GM12872 (cell line): ENCODE measurements around the gene CCDC188.

Source experiments
- TF ChIP-seq, protein P1 (sequence below): IDR thresholded peaks from 3 replicates; pipeline ENCODE4 v1.5.1; 2011; ENCODE audit warnings: low read depth, mild to moderate bottlenecking, low read length, moderate library complexity; ENCODE audit not compliant: insufficient read depth

Gene CCDC188

DNA sequence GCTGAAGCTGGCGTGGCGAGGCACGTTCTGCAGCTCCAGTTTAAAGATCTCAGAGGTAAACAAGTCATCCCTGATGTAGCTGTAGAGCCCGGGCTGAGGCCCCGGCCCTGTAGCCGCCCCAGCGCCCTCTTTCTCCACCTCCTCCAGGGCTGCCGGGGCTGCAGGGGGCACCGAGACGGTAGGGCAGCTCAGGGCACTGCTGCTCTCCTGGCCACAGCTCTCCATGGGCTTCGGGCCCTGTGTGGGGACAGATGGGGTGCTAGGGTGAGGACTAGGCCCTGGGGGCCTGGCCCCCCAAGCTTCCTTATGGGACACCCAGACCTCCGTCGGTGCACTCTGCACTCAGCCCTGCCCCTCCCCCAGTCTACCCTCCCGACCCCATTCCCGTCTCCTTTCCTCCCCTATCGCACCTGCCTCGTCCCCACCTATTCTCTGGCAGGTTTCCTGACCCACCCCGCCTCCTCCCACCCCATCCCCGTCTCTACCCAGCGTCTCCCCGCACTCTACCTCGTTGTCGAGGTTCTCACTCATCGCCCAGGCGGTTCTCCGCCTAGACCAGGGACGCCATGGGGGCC lies 34.4 kb downstream of the CCDC188 start:
- TF ChIP-seq, protein P1, sequence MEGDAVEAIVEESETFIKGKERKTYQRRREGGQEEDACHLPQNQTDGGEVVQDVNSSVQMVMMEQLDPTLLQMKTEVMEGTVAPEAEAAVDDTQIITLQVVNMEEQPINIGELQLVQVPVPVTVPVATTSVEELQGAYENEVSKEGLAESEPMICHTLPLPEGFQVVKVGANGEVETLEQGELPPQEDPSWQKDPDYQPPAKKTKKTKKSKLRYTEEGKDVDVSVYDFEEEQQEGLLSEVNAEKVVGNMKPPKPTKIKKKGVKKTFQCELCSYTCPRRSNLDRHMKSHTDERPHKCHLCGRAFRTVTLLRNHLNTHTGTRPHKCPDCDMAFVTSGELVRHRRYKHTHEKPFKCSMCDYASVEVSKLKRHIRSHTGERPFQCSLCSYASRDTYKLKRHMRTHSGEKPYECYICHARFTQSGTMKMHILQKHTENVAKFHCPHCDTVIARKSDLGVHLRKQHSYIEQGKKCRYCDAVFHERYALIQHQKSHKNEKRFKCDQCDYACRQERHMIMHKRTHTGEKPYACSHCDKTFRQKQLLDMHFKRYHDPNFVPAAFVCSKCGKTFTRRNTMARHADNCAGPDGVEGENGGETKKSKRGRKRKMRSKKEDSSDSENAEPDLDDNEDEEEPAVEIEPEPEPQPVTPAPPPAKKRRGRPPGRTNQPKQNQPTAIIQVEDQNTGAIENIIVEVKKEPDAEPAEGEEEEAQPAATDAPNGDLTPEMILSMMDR, result no peak

DNA sequence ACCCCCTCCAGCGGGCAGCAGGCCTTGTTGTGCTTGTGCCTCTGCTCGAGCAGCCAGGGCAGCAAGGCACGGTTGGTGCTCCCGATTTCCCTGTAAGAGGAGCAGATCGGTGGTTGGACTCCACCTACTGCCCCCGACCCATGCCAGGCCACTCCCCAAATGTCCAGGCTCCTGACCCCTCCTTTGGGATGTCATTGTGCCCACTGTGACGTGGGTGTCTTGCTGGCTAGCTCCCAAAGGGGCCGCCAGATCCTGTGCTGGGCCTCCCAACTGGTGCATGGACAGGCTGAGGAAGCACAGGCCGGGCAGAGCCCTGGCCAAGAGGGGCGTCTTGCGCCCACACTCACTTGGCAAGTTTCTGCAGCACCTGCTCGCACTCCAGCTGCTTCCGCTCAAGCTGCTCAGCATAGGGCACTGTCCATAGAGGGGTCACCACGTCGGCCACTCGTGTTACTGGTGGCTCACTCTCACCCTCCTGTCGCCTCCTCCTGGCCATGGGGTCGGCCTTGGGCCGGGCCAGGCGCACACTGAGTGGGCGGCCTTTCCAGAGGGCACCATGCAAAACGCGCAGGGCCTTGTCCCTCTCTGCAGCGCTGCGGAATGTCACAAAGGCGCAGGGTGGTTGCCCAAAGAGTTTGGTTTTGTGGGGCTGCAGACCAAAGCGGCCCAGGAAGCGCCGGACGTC lies 35.0 kb downstream of the CCDC188 start, which contains the start of gene RANBP1:
TSS of gene RANBP1 (plus strand) at position 414 of the 685 bp plus-strand sequence. CDS start at position 495, 81 bp downstream.
- TF ChIP-seq, protein P1, result no peak

DNA sequence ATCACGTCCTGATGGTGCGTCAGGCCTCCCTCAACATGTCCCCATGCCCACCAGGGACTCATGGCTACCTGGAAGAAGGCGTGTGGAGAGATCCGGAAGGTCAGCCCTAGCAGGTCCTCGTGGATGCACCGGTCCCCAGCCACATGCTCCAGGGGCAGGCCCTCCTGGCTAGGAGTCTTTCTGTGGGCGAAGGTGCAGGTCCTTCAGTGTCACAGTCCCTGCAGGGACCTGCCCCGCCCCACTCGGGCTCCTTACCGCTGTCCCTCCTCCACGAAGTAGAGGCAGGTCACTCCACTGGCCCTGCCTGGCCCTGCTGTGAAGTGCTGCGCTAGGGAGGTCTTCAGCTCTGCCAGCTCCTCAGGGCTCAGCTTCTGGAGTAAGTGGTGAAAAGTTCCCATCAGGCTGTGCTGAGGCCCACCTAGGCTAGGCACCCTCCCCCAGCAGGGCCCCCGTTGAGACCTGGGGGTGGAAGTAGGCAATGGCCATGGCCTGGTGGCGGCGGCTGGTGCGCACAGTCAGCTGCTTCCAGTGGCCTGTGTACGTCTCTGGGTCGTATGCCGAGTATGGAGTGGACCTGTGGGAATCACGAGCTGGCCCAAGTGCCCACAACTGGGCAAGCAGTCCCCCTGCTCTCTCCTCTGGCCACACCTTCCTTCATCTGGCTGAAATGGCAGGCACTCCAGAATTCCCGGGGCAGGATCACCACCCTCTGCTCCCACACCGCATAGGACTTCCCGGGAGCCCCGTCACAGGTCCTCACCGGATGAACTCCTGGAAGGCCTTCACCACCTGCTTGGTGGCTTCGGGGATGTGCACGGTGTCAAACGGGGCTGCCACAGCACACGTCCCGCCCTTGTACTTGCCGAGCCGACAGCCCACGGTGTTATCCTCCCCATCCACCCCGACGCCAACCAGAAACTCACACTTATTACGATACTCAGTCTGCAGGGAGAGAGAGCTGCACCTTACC lies 36.1 kb downstream of the CCDC188 start:
- TF ChIP-seq, protein P1, result no peak

DNA sequence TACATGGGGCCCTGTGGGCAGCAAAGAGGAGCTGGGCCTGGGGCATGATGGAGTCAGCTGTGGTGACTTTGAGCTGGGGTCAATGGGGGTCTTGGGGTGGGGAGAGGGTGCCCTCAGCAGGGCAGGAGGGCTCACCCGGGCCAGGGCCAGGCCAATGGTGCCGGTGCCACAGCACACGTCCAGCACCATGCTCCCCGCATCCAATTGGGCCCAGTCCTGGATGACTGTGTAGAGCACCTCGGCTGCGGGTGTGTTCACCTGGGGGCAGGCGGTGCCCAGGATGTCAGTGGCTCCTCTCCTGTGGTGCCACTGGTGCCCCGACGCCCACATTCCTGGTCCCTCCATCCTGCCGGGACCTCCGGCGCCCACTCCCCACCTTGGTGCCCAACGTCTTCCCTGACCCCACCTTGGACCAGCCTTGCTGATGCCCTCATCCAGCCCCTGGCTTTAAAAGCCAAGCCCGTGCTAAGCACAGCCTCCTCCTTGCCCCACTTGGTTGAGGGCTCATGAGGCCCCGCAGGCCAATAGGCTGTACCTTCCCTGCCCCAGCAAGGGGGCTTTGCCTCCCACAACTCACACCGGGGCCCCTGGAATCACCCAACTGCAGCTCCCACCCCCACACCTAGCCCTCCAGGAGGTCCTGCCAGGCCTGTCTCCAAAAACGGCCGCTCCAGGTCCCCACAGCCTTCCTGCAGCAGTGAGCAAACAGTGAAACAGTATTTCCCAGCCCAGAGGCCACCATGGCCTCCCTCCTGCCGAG lies 37.1 kb downstream of the CCDC188 start:
- TF ChIP-seq, protein P1, result no peak

DNA sequence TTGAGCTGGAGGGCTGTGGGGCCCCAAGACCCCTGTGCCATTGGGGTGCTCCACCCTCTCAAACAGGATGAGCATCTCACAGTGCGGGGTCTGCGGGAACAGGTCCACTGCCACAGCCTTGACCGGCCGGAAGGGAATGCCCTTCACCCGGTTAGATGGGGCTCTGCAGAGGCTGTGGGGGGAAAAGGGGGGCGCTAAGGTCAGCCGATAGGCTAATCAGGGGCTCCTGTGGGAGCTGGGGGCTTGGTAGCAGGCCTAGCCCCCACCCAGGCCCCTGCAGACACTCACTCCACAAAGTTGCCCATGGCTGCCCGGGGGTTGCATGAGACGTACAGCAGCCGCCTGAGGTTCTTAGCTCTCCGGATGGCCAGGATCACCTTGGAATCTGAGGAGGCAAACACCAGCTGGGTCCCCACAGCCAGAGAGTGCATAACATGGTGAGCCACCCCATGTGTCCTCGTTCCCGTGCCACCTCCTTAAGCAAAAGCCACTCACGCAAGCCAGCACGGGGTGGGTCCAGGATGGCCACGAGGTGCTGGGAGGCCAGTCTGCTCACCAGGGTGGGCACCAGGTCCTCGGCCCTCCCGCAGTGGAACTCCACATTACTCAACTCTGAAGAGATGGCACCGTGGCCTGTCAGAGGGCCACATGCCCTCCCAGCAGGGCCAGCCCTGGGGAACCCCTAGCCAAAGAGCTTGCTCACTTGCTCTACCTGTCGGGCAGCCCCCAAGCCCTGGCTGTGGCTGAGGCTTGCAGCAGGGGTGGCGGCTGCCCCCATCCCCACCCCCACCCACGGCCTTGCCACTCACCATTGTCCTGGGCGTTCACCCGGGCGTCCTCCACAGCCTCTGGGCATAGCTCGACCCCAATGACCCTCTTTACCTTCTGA lies 38.0 kb downstream of the CCDC188 start:
- TF ChIP-seq, protein P1, result no peak

DNA sequence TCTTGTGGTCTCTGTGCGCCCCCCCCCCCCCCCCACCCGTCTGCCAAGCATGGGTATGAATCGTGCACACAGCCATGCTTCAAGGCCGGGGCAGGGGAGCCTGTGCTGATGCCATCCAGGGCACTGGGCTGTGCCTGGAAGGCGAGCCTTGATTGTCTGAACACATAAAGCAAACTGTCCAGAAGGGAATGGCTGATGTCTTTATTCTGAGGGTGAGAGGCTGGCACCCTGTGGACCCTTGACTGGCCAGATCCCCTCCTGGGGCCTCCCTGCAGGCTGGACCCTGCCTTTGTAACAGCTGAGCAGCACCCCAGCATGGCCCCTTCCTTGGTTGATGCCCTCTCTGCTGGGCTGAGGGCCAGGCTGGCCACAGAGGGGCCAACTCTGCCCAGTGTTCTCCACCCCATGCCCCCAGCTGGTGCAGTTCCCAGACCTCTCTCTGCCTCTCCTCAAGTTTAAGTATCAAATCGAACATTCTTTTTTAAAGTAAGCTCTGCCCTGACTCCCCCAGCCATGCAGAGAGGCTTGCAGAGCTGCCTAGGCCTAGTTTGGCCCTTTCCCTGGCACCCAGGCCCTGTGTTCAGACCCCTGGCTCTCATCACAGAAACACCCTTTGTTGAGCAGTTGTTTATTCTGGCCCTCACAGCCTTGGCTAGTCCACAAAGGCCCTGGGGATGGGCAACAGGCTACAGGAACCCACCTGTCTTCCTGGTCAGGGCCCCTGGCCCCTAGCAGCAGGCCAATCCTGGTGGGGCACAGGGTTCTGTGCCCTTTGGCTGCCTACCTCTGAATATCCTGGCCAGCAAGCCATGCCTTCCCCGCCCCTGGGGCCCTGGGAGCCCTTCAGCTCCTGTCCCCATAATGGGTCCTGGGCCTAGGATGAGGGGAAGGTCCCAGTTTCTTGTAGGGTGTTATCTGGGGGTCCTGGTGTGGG lies 38.9 kb downstream of the CCDC188 start:
- TF ChIP-seq, protein P1, result no peak
